Activated T-helper 1 cell treated with Interleukin-2 at 50 U/mL for 16 hours (primary cell): Measurements from ENCODE around the gene TRAF7.
"Not testable (repeated sequence)": the region's sequence is repeated elsewhere in the genome, so short reads cannot be mapped to it uniquely, and the experiment has no call there.

Experiments used
- DNase-seq: peaks from one replicate; pipeline ENCODE4 v3.0.0-alpha.2; 2020; ENCODE audit warnings: low read depth

Gene TRAF7

DNA sequence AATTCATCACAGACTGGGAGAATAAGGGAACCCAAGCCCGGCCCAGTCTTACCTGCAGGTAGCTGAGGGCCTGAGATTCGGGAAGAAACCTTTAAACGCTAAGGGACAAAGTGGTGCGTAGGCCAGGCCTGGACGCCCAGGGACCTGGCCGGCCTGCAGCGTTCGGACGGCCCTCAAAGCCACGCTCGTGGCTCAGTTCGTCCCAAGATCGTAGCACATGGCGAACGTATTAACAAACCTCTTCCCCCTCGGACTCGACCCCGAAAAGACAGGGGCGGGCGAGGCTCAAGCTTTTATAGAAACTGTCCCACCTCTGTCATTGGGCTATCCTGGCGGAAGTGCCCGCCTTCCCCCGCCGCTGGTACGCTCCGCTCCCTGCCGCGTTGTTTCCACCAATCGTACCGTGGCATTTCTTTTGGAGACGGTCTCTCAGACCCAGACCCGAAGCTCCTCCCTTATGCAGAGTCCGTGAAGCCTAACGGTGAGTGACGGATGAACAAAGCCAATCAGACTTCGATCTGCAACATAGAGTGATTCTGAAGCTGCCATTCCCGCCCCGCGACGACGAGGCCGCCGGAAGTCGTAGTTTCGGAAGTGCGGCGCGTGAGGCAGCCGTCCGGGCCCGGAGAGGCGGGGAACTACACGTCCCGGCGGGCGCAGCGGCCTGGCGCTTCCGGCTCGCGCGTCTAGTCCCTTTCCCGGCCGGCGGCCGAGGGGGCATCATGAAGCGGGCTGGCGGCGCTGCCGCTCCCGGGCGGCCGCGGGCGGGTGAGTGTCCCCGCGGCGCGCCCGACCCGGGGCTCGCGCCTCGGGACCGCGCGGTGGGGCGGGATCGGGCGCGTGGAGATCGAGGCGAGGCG is at the start of gene TRAF7:
TSS of gene TRAF7 (plus strand) at position 692 of the 860 bp plus-strand sequence. CDS start 8,139 bp downstream, outside the sequence.
- peak; percentile 97 for DNase-seq

DNA sequence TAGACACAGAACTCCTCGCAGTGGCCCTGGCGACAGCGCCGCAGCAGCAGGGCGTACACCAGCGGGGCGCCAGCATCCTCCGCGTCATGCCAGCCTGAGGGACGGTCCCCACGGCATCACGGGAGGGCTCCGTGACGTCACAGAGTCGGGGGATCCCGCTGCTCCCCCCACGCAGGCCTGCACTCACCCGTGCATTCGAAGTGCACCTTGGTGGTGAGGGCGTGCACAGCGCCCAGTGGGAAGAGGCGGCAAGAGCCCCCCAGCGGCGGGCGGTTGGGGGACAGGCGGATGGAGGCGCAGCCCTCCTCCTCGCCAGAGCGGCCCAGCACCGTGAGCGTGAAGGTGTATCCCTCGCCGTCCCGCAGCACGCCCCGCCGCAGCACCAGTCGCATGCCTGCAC is 49.4 kb upstream of the TRAF7 start:
- DNase-seq = not testable (repeated sequence)

DNA sequence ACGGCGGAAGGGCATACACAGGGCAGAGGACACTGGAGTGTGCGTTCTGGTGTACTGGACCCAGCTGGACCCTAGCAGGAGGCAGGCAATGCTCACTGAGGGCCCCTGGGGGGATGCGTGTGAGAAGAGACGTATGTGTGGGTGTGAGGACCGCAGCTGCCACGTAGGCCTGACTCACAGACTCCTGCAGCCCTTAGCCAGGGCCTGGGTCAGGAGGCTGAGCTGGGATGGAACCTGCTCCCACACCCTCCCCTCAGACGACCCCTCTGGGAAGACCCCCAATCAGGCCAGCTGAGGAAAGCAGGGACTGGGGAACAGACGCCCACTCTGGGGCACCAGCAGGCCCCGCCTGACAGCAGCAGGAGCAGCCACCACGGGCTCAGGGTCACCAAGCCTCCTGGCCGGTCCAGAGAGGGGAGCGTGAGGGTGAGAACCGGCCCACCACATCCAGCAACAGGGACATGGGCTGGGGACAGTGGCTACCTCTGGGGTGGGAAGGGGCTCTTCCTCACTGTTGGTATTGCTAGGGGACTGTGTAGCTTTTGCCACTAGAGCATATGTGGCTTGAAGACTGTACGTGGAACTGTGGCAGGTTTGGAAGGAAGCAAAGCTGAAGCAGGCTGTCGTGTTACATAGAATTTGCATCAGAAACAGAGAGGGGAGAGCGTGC is 48.3 kb upstream of the TRAF7 start:
- not testable (repeated sequence) for DNase-seq

DNA sequence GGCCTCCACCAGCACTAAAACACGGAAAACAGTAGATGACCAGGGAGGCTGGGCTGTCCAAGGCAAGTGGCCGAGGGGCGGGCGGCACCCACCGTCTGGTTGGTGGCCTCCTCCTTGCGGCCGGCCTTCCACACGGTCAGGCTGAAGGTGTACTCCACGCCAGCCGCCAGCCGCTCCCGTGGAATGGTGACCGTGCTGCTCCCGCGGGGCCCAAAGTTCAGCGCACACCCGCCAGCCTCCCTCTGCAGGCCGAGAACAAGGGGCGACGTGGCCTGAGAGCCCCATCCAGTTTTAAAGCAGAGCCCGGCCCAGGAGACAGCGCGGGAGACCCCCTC is 47.8 kb upstream of the TRAF7 start:
- not testable (repeated sequence) for DNase-seq

DNA sequence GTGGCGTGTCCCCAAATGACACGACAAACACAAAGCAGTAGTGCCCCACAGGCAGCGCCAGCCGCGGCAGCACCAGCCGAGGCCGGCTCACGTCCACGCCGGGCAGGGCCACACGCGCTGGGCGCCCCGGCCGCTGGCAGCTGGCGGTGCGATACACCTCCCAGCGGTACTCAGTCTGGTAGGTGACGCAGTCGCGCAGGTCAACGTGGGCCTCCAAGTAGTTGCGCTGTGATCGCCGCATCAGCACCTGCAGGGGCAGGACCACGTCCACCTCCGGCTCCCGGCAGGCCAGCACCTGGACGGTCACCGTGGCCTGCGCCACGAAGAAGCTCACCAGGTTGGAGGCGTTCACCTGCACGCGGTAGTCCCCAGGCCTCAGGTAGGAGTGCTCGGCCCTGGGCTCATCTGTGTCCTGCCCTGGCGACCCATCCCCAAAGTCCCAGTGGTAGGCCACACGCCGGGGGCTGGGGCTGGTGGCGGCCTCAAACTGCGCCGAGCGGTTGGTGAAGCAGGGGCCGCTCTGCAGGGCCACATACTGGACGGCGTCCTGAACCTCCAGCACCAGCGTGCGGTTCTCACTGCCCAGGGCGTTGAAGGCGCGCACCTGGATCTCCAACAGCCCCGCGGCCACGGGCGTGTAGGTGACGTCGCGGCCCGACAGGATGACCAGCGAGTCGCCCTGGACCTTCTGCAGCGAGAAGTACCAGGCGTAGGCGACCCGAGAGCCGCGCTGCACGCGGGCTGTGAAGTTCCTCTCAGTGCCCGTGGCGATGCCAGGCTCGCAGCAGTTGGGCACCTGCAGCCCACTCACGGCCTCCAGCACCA is 46.9 kb upstream of the TRAF7 start:
- DNase-seq = not testable (repeated sequence)

DNA sequence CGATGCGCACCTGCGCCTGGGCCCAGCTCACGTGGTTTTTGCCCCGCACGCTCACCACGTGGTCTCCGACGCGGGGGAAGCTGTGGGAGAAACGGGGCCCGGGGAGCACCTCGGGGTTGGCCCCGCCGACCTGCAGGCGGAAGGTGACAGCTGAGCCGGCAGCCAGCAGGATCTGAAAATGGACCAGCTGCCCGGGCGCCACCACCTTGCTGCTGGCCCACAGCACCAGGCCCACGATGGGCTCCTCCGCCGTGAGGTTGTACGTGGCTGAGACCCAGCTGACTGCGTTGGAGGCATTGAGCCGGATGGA is 46.4 kb upstream of the TRAF7 start:
- not testable (repeated sequence) for DNase-seq

DNA sequence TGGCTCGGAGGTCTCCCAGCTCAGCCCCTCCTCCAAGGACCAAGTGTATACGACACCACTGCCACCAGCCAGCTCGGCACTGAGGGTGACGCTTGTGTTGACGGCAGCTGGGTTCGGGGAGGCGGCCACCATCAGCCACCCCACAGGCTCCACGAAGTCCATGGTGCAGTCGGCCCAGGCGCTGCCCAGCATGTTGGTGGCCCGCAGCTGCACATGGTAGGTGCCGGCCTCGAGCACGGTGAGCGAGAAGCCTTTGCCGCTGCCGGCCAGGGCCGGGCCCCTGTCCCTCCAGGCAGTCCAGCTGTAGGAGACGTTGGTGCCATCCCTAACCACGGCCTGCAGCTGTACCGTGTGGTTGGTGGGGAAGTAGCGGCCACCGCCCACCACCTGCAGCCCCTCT is 45.7 kb upstream of the TRAF7 start:
- not testable (repeated sequence) for DNase-seq

DNA sequence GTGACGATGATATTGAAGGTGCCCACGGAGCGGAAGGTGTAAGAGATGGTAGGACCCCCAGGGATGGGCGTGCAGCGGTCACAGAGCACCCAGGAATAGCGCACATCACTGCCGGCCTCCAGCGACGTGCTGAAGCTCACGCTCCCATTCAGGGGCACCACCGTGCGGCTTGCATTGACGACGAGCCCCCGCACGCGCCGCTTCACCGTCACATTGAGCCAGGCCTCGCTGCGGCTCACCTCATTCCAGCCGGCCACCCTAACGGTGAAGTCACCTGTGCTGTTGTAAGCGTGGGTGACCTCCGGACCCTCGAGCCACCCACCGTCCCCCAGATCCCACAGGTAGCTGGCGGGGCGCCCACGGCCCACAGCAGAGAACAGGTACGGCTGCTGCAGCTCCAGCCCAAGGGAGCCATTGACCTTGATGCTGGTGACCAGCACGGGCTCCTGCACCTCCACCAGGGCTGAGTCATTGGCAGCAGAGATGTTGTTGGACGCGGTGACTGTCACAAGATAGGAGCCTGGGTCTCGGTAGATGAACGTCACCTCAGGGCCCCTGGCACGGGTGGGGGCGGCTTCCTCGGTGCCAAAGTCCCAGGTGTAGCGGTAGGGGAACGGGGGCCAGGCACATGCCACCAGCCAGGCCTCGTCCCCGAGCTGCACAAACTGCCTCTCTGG is 45.1 kb upstream of the TRAF7 start:
- not testable (repeated sequence) for DNase-seq

DNA sequence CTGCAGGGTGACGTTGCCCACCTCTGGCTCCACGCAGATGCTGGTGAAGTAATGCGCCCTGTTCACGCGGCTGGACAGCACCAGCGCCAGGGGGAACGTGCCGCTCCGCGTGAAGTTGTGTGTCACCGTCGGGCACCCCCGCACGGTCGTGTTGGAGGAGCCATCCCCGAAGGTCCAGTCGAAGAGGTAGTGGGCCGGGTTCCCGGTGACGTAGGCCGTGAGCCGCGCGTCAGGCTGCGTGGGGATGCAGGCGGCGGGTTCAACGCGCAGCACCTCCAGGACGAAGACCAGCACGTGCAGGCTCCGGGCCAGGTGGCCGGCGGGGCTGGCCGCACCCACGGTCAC is 44.6 kb upstream of the TRAF7 start:
- DNase-seq = not testable (repeated sequence)

DNA sequence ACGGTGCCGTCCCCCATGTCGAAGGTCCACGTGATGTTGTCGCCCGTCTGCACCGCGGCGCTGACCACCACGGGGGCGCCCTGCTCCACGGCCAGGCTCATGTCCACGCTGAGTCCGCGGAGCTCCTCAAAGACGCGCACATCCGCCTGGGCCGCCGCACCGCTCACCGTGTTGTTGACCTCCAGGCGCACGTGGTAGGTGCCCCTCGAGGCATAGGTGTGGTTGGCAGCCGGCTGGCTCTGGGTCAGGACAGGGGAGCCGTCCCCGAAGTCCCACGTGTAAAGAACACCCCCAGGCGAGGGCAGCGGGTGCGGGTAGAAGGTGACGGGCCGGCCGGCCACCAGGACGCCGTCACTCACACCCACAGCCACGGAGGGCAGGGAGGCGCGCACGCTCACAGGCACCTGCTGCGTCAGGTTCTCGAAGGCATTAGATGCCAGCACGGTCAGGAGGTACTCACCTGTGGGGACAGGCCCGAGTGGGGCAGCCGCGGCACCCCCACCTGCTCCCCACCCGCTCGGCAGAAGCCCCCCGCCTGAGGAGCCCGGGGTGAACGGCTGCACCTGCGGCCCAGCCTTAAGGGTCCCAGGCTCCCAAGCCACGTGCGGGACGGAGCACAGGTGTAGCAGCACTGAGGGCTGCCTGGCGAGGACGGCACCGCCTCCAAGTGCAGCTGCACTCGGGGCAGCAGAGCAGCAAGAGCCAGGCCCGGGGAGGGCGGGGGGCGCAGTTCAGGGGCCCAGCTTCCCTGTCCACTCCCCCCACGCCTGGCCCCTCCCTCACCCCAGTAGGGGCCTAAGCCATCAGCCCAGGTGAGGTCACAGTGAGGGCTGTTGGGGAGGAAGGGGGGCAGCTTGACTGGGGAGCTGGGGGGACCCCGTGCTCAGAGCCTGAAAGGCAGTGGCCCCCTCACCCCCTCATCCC is 43.9 kb upstream of the TRAF7 start:
- DNase-seq = not testable (repeated sequence)

DNA sequence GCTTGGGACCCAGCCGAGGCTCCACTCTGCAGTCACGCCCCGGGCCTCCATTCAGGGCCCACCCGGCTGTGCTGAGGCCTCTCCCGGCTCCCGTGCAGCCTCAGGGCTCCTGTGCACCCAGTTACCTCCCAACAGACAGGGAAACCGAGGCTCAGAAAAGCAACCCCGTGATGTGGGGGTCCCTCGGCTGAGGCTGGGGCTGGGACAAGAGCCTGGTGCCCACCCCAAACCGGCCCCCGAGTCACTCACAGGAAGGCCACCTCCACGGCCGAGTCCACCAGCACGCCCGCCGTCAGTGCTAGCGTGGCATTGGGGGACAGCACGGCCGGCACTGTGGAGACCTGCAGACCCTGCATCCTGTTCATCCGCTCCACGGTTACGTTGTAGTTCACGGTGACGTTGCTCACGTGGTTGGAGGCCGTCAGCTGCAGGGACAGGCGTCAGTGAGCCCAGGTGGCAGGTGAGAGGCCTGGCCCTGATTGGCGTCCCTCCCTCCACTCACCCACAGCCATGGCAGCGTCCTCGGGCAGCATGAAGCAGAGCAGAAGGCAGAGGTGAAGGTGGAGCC is 43.0 kb upstream of the TRAF7 start:
- DNase-seq = not testable (repeated sequence)

DNA sequence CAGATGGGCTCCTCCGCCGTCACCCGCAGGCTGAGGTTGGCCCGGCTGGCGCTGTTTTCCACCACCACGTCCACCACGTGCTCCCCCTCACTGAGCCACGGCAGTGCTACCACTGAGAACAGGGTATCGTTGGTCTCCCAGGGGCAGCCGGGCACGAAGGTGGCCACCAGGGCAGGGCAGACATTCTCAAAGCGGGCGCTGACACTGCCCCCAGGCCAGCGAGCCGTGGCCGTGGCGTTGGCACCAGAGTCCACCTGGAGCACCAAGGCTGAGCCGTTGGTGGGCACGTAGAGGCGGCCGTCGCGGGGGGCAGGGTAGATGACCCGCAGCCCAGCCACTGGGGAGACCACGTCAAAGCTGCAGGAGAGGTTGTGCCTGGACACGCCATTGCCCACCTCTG is 41.4 kb upstream of the TRAF7 start:
- DNase-seq = not testable (repeated sequence)

DNA sequence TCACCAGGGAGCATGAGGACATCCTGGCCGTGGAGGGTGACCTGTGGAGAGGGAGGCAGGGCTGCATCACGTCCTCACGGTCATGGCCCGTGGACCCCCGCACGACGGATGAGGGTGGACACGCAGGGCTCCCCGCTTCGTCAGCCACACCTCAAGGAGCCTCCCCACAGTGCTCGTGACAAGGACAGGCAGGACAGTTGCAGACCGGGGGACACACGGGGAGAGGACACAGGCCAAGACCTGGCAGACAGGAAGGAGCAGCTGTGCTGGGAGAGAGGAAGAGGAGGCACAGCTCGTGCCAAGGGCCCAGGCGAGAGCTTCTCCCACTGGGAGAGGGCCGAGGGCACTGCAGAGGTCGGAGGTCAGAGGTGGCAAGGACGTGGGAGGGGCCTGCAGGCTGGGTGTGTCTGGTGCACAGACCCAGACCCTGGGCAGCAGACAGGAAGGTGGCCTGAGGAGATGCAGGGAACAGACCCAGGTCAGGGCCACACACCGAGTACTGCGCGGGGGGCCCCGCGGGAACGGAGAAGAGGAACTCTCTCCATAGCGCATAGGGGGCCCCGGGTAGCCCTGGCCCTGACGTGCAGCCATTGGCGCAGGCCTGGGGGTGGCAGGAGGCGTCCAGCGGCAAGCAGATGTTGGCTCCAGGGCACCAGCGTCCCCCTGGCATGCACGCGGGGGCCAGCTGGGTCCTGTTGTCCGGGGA is 40.5 kb upstream of the TRAF7 start:
- DNase-seq = not testable (repeated sequence)

DNA sequence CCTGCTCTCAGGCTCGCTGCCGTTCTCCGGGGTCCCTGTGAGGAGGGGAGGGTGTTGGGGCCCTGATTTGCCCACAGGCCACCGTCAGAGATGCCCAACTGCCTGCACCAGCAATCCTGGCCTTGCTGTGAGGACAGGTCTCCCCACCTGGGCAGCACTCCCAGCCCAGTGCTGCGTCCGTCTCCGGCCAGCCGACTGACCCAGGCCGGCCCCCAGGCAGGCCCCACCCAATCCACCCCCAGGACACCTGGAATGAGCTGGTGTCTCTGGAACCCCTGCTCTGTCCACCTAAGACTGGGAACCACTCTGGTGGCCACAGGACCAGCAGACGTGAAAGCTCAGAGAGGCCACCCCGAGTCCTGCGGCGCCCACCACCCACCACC is 40.0 kb upstream of the TRAF7 start:
- DNase-seq = no peak

DNA sequence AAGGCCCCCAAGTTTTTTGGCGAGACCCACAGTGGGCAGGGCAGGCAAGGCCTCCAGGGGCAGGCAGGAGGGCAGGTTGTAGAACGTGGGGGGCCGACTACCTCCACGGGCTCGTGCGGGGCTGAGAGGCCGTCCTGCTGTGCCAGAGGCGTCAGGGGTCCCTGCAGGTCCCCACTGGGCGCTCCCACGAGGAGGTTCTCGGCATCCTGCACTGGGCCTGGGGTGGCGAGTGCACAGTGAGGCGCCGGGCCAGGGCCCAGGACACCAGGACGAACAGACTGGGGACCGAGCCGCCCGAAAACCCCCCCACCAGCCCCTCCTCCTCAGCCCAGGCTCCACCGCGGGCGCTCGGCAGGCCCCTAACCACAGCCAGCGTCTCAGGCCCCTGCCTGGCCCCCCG is 39.2 kb upstream of the TRAF7 start:
- not testable (repeated sequence) for DNase-seq

DNA sequence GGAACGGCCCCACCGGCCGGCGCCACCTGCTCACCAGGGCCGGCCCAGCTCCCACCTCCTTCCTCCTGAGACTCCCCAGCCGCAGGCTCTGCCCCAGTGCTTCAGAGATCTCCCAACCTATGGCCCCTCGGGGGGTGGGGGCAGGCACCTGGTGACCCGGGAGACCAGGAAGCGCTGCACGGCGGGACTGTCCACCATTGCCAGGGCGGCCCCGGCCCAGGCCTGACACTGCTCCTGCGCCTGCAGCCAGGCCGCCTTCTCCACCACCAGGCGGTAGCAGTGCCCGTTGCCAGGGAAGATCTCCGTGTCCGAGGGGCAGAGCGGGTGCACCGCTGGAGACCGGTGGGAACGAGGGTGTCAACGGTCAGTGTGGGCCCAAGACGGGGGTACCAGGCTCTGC is 38.2 kb upstream of the TRAF7 start:
- DNase-seq = not testable (repeated sequence)

DNA sequence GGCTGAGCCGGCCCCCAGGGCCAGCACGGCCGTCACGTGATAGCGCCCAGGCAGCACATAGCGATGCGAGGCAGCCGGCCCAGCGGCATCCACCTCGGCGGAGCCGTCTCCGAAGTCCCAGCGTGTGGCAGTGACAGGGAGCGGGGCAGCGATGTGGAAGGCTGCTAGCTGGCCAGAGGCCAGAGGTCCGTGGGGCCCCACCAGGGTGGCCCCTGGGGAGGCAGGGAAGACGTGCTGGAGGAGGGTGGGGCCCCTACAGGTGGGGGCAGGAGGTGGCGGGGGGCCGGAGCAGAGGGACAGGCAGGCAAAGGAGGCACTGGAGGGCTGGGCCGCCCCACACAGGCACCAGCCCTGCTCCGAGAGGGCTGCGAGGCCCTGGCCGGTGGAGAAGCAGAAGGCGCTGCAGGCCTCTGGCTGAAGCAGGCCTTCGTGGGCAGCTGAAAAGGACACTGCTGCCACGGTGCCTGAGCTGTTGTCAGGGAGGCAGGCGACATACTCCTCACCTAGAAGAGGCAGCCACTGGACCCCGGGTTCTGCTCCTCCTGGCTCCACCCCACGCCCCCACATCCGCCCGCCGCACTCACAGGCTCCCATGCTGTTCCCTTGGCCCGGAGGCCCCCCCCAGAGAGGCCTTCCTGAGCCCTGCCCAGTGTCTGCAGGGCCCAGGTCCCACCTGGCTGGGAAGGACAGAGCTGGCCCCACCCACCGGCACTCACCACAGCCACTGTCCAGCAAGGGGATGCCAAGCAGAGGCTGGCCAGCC is 37.4 kb upstream of the TRAF7 start:
- not testable (repeated sequence) for DNase-seq

DNA sequence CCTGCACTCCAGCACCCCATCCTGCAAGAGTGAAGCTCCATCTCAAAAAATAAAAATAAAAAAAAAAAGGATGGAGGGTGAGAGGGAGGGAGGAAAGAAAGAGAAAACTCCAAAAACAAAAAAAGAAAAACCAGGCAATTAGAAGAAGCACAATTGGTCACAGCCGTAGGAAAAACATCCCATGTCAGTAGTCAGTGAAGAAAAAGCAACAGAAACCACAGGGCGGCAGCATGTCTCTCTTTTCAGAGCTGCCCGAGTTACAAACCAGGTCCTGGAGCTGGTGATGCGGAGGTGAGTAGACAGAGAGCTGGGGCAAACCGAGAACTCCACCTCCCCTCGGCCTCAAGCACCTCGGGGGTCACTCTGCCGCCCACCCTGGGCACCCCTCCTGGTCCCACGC is 34.3 kb upstream of the TRAF7 start:
- DNase-seq = not testable (repeated sequence)

DNA sequence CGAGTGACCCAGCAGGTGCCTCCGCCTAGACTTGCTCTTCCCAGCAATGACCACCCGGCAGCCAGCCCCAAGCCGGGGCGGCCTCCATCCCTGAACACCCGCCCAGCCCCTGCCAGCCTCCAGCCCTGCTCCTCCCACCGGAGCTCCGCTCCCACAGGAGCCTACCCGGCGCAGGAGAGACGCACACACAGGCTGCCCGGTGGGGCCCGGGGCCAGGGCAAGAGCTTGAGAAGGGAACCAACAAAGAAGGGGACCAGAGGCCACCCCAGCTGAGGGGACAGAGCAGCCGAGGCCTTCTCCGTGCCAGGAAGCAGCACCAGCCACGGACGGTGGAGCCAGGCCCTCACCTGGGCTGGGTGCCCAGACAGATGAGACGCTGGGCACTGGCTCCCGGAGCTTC is 33.7 kb upstream of the TRAF7 start:
- no peak for DNase-seq
